Suppressor macrophage treated with lipopolysaccharide for 1 hour (primary cell): ENCODE results near the gene MAP2K4.

Experiments
- DNase-seq, 3 donors: peaks; one replicate each; pipeline ENCODE4 v3.0.0-alpha.2; 2020 to 2022

Gene MAP2K4

DNA sequence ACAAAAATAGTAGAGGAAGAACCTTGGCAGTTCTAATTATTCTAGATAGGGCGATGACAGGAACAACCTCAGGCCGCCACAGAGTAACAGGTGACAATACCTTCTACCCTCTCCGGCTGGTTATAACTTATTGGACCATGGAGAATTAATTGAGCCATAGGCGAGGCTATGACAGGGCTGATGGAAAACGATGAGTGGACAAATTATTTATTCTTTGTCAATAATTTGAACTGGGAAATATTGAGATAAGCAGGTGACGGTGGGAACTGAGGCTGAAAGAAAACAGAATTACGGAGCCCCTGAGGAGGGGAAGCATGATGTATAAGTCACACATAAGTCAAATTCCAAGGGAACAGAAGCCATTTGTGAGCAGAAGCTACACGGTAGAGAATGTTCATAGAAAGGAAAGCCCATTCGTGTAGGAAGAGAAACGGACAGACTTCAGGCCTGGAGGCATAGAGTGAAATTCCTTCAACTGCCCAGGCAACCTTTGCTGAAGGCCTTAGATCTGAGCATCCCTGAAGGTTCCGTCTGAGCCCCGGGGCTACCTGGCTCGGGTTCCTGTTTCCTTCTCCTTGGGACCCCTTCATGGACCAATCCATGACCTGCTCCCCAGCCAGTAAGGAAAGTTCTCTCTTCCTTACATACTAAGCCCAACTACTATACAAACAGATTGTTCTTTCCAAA, 158.1 kb downstream of the MAP2K4 start:
- DNase-seq, result no peak

DNA sequence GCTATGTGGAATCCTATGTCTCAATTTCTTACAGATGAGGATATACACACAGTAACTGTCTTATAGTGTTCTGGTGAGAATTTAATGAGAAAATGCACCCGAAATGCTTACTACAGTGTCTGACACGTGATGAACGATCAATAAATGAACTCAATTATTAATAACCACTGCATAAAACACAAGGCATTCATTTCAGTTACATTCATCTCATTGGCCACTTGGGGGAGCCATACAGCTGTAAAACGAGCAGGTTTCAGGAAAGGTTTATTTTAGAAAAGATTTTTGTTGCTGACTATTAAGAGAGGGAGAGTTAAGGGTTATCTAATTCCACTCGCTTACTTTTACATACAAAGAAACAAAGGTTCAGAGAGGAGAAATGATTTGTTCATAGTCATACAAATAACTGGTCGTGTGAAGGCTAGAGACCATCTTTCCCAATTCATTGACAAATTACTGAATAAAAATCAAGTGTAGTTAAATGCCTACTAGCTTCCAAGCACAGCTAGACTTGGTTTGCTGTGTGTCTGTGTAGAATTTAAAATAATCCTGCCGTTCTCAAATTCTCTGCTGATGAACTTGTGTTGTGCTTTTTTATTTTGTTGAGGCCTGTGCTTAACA, 160.1 kb downstream of the MAP2K4 start:
- DNase-seq, result peak; percentile 38 to 53 (median 45)

DNA sequence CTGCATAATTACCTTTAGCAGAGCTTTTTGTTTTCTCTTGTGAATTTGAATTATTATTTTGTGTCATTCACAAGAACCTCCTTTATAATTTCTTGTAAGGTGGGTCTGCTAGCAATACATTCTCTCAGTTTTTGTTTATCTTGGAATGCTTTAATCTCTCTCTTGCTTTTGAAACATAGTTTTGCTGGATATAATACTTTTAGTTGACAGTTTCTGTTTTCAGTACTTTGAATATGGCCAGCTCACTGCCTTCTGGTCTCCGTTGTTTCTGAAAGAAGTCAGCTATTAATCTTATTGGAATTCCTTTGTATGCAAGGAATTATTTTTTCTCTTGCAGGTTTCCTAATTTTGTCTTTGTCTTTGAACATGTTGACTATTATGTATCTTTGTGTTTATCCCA, 167.0 kb downstream of the MAP2K4 start:
- no peak for DNase-seq

DNA sequence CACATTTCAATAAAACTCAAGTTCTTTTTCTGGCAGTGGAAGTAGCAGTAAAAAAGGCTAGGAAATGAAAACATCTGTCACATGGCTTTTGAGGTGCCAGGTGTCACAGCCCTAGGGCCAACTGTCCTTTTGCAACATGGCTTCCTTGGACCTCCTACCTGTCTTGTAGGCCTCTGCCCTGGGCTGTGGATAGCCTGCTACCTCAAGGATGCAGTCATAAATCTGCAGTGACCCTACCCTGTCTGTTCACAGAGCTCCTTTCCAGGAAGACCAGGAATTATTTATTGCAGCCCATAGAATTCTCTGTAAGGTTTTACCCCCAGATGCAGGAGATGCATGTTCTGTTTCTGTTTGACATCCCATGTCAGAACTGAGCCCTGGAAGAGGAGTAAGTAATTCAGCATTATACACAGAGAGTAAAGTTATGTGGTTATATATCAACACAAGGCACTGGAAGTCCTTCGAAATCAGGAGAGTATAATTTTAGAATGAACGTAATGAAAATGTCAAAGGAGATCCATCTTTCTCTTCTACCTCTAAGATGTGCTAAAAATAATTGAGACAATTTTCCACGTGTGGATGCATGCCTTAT, 172.6 kb downstream of the MAP2K4 start:
- no peak for DNase-seq
